PFSK-1 (cell line): ENCODE data around the gene TMEM255A.

Experiments used
- FOXP2 ChIP-seq: optimal IDR thresholded peaks from 2 replicates; pipeline ENCODE3; 2011; ENCODE audit warnings: borderline replicate concordance, control low read depth, inconsistent platforms; ENCODE audit not compliant: insufficient read depth; ENCODE audit errors: extremely low read length, extremely low read depth
- POLR2AphosphoS5 ChIP-seq: IDR thresholded peaks from 2 replicates; pipeline ENCODE4 v1.6.1; 2012; ENCODE audit warnings: low read depth, mild to moderate bottlenecking, control low read depth, low read length, moderate library complexity
- SIN3A ChIP-seq: IDR thresholded peaks from 2 replicates; pipeline ENCODE4 v1.6.1; 2012; ENCODE audit warnings: mild to moderate bottlenecking, low read length, moderate library complexity, borderline replicate concordance; ENCODE audit not compliant: insufficient read depth
- TAF1 ChIP-seq: IDR thresholded peaks from 2 replicates; pipeline ENCODE4 v1.6.1; 2012; ENCODE audit warnings: low read length, control low read depth, borderline replicate concordance; ENCODE audit not compliant: insufficient read depth
- TF ChIP-seq, protein P1 (sequence below), 2 experiments: IDR thresholded peaks; 2 replicates each; pipeline versions ENCODE4 v1.6.1 to v1.8.0; 2011 to 2012; ENCODE audit warnings: low read depth in 2 of 2, low read length in 2 of 2, control low read depth in 1 of 2, inconsistent platforms in 1 of 2, mild to moderate bottlenecking in 1 of 2, moderate library complexity in 1 of 2; ENCODE audit not compliant: insufficient read depth in 1 of 2

DNA sequence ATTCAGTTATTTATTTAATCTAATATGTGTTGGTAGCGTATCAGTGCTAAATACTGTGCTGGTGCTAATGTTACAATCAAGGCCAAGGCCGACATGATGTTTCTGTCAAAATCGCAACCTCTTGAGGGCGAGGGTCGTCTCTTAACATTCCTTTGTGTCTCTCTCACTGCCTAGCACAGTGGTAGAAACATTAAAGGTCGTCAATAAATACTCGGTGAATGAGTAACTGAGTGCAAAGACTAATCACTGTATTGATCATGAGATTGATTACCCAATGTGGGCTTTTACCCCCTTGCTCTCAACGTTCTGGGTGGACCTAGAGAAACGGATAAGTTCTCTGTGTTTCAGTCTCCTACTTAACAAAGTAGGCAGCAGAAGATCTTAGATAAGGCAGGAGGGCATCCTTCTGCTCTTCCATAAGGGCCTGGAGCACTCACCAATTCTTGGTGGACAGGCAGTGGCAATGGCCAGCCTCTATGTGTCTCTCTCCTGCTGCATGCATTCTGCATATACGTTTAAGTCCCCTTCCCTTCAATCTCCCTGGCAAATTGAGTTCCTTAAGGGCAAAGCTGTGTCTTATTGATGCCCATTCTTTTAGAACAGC is 30.1 kb downstream of the TMEM255A start:
- TF ChIP-seq TAF1 (no peak), POLR2AphosphoS5 (no peak), SIN3A (no peak), FOXP2 (no peak)
- TF ChIP-seq, protein P1, sequence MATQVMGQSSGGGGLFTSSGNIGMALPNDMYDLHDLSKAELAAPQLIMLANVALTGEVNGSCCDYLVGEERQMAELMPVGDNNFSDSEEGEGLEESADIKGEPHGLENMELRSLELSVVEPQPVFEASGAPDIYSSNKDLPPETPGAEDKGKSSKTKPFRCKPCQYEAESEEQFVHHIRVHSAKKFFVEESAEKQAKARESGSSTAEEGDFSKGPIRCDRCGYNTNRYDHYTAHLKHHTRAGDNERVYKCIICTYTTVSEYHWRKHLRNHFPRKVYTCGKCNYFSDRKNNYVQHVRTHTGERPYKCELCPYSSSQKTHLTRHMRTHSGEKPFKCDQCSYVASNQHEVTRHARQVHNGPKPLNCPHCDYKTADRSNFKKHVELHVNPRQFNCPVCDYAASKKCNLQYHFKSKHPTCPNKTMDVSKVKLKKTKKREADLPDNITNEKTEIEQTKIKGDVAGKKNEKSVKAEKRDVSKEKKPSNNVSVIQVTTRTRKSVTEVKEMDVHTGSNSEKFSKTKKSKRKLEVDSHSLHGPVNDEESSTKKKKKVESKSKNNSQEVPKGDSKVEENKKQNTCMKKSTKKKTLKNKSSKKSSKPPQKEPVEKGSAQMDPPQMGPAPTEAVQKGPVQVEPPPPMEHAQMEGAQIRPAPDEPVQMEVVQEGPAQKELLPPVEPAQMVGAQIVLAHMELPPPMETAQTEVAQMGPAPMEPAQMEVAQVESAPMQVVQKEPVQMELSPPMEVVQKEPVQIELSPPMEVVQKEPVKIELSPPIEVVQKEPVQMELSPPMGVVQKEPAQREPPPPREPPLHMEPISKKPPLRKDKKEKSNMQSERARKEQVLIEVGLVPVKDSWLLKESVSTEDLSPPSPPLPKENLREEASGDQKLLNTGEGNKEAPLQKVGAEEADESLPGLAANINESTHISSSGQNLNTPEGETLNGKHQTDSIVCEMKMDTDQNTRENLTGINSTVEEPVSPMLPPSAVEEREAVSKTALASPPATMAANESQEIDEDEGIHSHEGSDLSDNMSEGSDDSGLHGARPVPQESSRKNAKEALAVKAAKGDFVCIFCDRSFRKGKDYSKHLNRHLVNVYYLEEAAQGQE (IDR thresholded peaks at IDR 0.05; ENCODE audit: insufficient read depth in 1 of 2, low read depth in 2 of 2, low read length in 2 of 2), result no peak
